Lower lobe of right lung (tissue), 2 donors: ENCODE data around the gene BAZ2B. TPM values are rescaled to one million over a fixed set of nuclear protein-coding genes. Genes with fewer than 3 reads are reported as not detected.
A peak's percentile ranks its signal among the peaks of the same experiment; 100 is the strongest.

ENCODE experiments used
- ATAC-seq, 2 donors: fragments of 200-7000 bp; cut with Tn5 transposase; one replicate each; pipeline ENCODE4 v1.9.1; 2020 to 2022; ENCODE audit warnings: mild to moderate bottlenecking in 2 of 2, moderate library complexity in 2 of 2
- DNase-seq: peaks from one replicate; pipeline ENCODE4 v3.0.0-alpha.2; 2020
- H3K27ac ChIP-seq: fragments of 200-600 bp; one replicate; pipeline ENCODE4 v1.8.0; 2022
- H3K27me3 ChIP-seq: fragments of 200-600 bp; one replicate; pipeline ENCODE4 v1.8.0; 2022; ENCODE audit warnings: low read depth
- H3K36me3 ChIP-seq: fragments of 200-600 bp; one replicate; pipeline ENCODE4 v1.8.0; 2022; ENCODE audit warnings: mild to moderate bottlenecking
- H3K4me1 ChIP-seq: fragments of 200-600 bp; one replicate; pipeline ENCODE4 v1.8.0; 2022
- H3K4me3 ChIP-seq: fragments of 200-600 bp; one replicate; pipeline ENCODE4 v1.8.0; 2022; ENCODE audit warnings: mild to moderate bottlenecking
- H3K9me3 ChIP-seq: fragments of 200-600 bp; one replicate; pipeline ENCODE4 v1.8.0; 2022
- intact Hi-C: fragments of 100-400 bp; cut with DNase I; formaldehyde crosslinking; loops from one replicate; pipeline ENCODE4 v1.11.0; 2022
- total RNA-seq: library from RNA; stranded (reverse); fragmentation: NEBNext Ultra II Directional; extraction: Animal tissue kit (Norgen Biotek cat#: 25700); gene quantifications from one replicate; pipeline ENCODE4 v1.2.1, GENCODE V29; 2021
- TF ChIP-seq, protein P1 (sequence below): fragments of 200-600 bp; IDR thresholded peaks from one replicate; pipeline ENCODE4 v1.8.0; 2022; ENCODE audit warnings: antibody characterized with exemption, mild to moderate bottlenecking
- donor health status: DM: no; HTN: yes; CAD: no; lungs with severe emphysema.

The BAZ2B gene
- total RNA-seq, 1 donor from 2014 or later, result 97.4 TPM

DNA sequence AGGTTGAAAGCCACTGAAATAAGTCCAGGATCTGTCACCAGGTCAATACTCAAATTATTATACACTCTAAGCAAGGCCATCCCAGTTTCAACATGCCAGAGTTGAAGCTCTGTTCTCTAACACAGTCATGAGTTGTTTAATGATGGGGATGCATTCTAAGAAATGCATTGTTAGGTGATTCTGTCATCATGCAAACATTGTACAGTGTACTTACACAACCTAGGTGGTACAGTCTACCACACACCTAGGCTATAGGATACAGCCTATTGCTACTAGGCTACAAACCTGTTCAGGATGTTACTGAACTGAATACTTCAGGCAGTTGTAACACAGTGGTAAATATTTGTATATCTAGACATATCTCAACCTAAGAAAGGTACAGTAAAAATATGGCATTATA is 162.2 kb downstream of the BAZ2B start:
- TF ChIP-seq, protein P1, sequence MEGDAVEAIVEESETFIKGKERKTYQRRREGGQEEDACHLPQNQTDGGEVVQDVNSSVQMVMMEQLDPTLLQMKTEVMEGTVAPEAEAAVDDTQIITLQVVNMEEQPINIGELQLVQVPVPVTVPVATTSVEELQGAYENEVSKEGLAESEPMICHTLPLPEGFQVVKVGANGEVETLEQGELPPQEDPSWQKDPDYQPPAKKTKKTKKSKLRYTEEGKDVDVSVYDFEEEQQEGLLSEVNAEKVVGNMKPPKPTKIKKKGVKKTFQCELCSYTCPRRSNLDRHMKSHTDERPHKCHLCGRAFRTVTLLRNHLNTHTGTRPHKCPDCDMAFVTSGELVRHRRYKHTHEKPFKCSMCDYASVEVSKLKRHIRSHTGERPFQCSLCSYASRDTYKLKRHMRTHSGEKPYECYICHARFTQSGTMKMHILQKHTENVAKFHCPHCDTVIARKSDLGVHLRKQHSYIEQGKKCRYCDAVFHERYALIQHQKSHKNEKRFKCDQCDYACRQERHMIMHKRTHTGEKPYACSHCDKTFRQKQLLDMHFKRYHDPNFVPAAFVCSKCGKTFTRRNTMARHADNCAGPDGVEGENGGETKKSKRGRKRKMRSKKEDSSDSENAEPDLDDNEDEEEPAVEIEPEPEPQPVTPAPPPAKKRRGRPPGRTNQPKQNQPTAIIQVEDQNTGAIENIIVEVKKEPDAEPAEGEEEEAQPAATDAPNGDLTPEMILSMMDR, result no peak
- Histone ChIP-seq H3K4me1 (peaks cover 12% of the 10 kb centered on the region), H3K9me3 (no peaks in the 10 kb centered on the region), H3K4me3 (no peak overlapping the region), H3K36me3 (no peaks in the 10 kb centered on the region), H3K27me3 (no peaks in the 10 kb centered on the region), H3K27ac (no peak overlapping the region)
- DNase-seq (no peak), ATAC-seq (peak in 1 of 2 donors; percentile 37)
- intact Hi-C loops, result no loop called here

DNA sequence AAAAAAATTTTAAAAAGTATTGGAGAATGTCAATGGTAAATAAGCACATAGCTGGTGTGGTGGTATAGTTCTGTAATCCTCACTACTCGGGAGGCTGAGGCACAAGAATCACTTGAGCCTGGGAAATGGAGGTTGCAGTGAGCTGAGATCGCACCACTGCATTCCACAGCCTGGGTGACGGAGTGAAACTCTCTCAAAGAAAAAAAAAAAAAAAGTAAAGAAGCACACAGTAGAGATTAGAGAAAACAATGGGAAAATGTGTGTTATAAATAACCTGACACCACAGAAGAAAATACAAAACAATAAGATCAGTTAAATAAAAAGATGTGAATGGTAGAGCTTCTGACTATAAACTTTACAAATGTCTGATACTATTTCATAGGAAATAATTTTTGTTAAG is 166.2 kb downstream of the BAZ2B start:
- intact Hi-C loops, result no loop called here
- Histone ChIP-seq H3K4me1 (no peaks in the 10 kb centered on the region), H3K4me3 (no peak overlapping the region), H3K36me3 (peaks cover 29% of the 10 kb centered on the region), H3K9me3 (no peaks in the 10 kb centered on the region), H3K27ac (no peak overlapping the region), H3K27me3 (no peaks in the 10 kb centered on the region)
- no peak for ATAC-seq
- no peak for DNase-seq
- TF ChIP-seq, protein P1, result no peak

DNA sequence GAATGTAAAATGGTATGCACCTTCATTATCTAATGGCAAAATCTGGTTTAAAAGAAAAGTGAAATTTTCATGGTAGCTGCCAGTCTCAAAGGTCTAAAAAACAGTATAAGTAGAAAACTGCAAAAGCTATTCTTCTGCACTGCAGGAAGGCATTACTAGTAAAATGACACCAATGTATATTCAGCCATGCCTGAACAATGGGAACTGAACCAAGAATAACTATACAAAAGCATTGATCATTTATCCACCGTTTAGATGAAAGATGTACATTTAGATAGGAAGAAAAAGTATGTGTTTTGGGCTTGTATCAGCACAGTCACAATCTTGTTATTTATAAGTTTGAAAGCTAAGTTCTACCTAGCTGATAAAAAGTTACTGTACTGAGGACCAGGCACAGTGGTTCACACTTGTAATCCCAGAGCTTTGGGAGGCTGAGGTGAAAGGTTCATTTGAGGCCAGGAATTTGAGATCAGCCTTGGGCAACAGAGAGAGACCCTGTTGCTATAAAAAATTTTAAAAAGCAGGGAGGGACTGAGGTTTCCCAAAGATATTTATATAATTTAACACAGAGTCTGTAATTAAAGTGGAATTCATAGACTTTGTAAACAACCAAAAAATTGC is 166.7 kb downstream of the BAZ2B start:
- Histone ChIP-seq H3K36me3 (peaks cover 35% of the 10 kb centered on the region), H3K4me3 (no peak overlapping the region), H3K4me1 (no peaks in the 10 kb centered on the region), H3K27ac (no peak overlapping the region), H3K9me3 (no peaks in the 10 kb centered on the region), H3K27me3 (no peaks in the 10 kb centered on the region)
- TF ChIP-seq, protein P1, result no peak
- no peak for DNase-seq
- ATAC-seq, result no peak
- intact Hi-C loops, result no loop called here

DNA sequence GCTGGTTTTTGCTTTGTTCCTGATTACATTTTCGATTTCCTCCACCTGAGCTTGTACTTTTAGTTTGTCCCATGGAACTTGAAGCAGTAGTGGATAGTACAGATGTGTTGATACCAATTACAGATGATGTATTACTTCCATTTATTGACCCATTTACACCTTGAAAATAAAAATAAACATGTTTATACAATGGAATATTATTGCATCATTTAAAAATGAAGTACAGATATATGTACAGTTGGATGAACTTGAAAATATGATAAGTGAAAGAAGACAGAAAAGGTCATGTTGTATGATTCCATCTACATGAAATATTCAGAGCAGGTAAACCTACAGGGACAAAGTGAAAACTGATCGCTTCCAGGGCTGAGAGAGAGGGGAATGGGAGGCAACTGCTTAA is 169.5 kb downstream of the BAZ2B start:
- Histone ChIP-seq H3K4me1 (no peaks in the 10 kb centered on the region), H3K4me3 (no peak overlapping the region), H3K27me3 (no peaks in the 10 kb centered on the region), H3K36me3 (peaks cover 53% of the 10 kb centered on the region), H3K27ac (no peak overlapping the region), H3K9me3 (no peaks in the 10 kb centered on the region)
- no peak for DNase-seq
- intact Hi-C loops, result no loop called here
- TF ChIP-seq, protein P1, result no peak
- ATAC-seq, result no peak

DNA sequence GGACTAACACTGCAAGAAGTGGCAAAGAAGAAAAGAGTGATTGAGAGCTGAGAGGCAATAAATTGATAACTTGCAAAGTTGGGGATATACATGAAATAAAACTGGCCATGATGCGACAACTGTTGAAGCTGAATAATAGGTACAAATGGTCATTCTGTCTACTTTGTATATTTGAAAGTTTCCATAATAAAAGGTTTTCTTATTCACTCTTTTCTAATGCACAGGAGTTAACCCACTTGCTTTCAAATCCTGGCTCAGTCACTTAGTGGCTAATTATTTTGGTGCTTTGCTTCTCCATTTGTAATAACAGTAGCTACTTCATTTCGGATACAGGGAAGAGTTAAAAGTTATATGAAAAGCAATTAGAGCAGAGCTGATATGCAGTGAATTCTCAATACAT is 170.1 kb downstream of the BAZ2B start:
- Histone ChIP-seq H3K36me3 (peaks cover 56% of the 10 kb centered on the region), H3K4me3 (no peak overlapping the region), H3K4me1 (no peaks in the 10 kb centered on the region), H3K27ac (no peak overlapping the region), H3K9me3 (no peaks in the 10 kb centered on the region), H3K27me3 (no peaks in the 10 kb centered on the region)
- TF ChIP-seq, protein P1, result no peak
- intact Hi-C loops, result no loop called here
- DNase-seq (no peak), ATAC-seq (no peak)

DNA sequence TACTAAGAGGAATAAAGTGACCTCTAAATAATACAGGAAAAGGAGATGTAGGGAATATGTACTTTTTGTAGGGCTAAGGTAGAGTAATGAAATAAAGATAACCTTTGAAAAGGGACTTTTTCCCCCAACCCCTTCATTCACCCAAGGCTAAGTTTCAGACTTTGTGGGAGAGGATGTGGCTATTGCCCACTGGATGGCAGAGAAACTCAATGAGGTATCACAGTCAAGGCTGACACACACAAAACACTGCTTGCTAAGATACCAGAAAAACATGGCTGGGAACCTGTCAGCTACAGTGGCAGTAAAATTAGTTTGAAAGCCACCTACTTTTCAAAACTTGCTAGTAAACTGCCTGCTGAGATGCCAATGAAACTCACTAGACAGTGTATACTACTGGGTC is 171.0 kb downstream of the BAZ2B start:
- Histone ChIP-seq H3K27me3 (no peaks in the 10 kb centered on the region), H3K4me1 (no peaks in the 10 kb centered on the region), H3K9me3 (no peaks in the 10 kb centered on the region), H3K27ac (no peak overlapping the region), H3K4me3 (no peak overlapping the region), H3K36me3 (peaks cover 60% of the 10 kb centered on the region)
- ATAC-seq, result no peak
- TF ChIP-seq, protein P1, result no peak
- no peak for DNase-seq
- intact Hi-C loops, result no loop called here
